ENCODE measurements around the gene CHAT. TPM values are rescaled to one million over a fixed set of nuclear protein-coding genes. Genes with fewer than 3 reads are reported as not detected.

CHAT gene
- total RNA-seq, 1 experiment from 2014 or later: not detected

- ChIA-PET CTCF (interaction anchor here (0.7 kb wide), 1 partner anchor 58 kb away, joined by 8 read pairs; no protein-coding TSS in a partner anchor), POLR2A (interaction anchor here (0.5 kb wide), 1 partner anchor 68 kb away, joined by 3 read pairs; no protein-coding TSS in a partner anchor)
- intact Hi-C loops (cut with micrococcal nuclease; ENCODE audit: unreplicated experiment) (no loop called here), in situ Hi-C loops (cut with HindIII; ENCODE audit: low pct_unique_long_range_greater_than_20kb, low sequenced_read_pairs) (no loop called here)
- TF ChIP-seq REST (IDR thresholded peaks at IDR 0.05; ENCODE audit: insufficient read depth in 1 of 2, low read depth in 2 of 2, low read length in 1 of 2) (no peak), CTCF (IDR thresholded peaks at IDR 0.05) (no peak), POLR2AphosphoS5 (IDR thresholded peaks at IDR 0.05; ENCODE audit: low read depth, low read length) (no peak), SIN3A (IDR thresholded peaks at IDR 0.05; ENCODE audit: borderline replicate concordance, insufficient read depth, low read depth, low read length) (no peak), TCF7L2 (IDR thresholded peaks at IDR 0.05; ENCODE audit: low read depth, low read length) (no peak)
- peaks cover 9% of the 10 kb centered on the region; the same call in 1 of the 2 replicates for H3K27me3 ChIP-seq (ENCODE audit: control insufficient read depth, insufficient read depth, low read length)
- DNase-seq (ENCODE audit: low read depth, low spot score) (no peak), ATAC-seq (no peak)
- BruUV-seq (replicated peaks): no TSS peak
- no peaks in the 10 kb centered on the region for H3K9me3 ChIP-seq (ENCODE audit: control insufficient read depth, insufficient read depth, low read depth, low read length)
- H3K4me3 ChIP-seq (ENCODE audit: low read depth in 2 of 2, low read length in 2 of 2): no peak overlapping the region
- H3K36me3 ChIP-seq (ENCODE audit: control insufficient read depth, insufficient read depth, low read length): no peaks in the 10 kb centered on the region
- H3K27ac ChIP-seq (ENCODE audit: low read length): no peak overlapping the region
- H3K4me1 ChIP-seq (ENCODE audit: control insufficient read depth, insufficient read depth, low read length): no peaks in the 10 kb centered on the region
Measured at GRCh38 chr10:49649936-49650723, 36.3 kb downstream of the CHAT start.

- CTCF ChIA-PET: no interaction called here
- in situ Hi-C loops (cut with HindIII; ENCODE audit: low pct_unique_long_range_greater_than_20kb, low sequenced_read_pairs): no loop called here
- no TSS peak for BruUV-seq (replicated peaks)
Measured at GRCh38 chr10:49650724-49651034, 36.8 kb downstream of the CHAT start.

More at GRCh38 chr10:49650724-49651034, 36.8 kb downstream of the CHAT start:
- Histone ChIP-seq H3K4me3 (ENCODE audit: low read depth in 2 of 2, low read length in 2 of 2) (no peak overlapping the region), H3K36me3 (ENCODE audit: control insufficient read depth, insufficient read depth, low read length) (no peaks in the 10 kb centered on the region), H3K4me1 (ENCODE audit: control insufficient read depth, insufficient read depth, low read length) (no peaks in the 10 kb centered on the region), H3K27ac (ENCODE audit: low read length) (no peak overlapping the region), H3K27me3 (ENCODE audit: control insufficient read depth, insufficient read depth, low read length) (peaks cover 7% of the 10 kb centered on the region; the same call in 1 of the 2 replicates), H3K9me3 (ENCODE audit: control insufficient read depth, insufficient read depth, low read depth, low read length) (no peaks in the 10 kb centered on the region)
- ATAC-seq: no peak
- intact Hi-C loops (cut with micrococcal nuclease; ENCODE audit: unreplicated experiment): no loop called here
- no peak for DNase-seq (ENCODE audit: low read depth, low spot score)
- TF ChIP-seq REST (IDR thresholded peaks at IDR 0.05; ENCODE audit: insufficient read depth in 1 of 2, low read depth in 2 of 2, low read length in 1 of 2) (no peak), SIN3A (IDR thresholded peaks at IDR 0.05; ENCODE audit: borderline replicate concordance, insufficient read depth, low read depth, low read length) (no peak), TCF7L2 (IDR thresholded peaks at IDR 0.05; ENCODE audit: low read depth, low read length) (no peak), CTCF (IDR thresholded peaks at IDR 0.05) (no peak)
- POLR2A ChIA-PET: no interaction called here

Data from Panc1 (cell line).